Esophagus squamous epithelium (tissue), 5 donors: ENCODE results near the gene PRKCB. TPM values are rescaled to one million over a fixed set of nuclear protein-coding genes. Genes with fewer than 3 reads are reported as not detected.

Source experiments
- DNase-seq: peaks from one replicate; lab custom pipeline; 2025; lab: John Stamatoyannopoulos, UW
- H3K27ac ChIP-seq, 4 donors: fragments of 200-600 bp; sonication (generic); one replicate each; pipeline ENCODE4 v1.5.1; 2016 to 2019; ENCODE audit warnings: mild to moderate bottlenecking in 1 of 4
- H3K27me3 ChIP-seq, 4 donors: fragments of 200-600 bp; sonication (generic); 1 replicate in 3 of 4; 2 replicates in 1 of 4; pipeline versions ENCODE4 v1.5.1 to v1.6.0; 2017 to 2021; ENCODE audit warnings: antibody characterized with exemption in 1 of 4
- H3K36me3 ChIP-seq, 3 donors: fragments of 200-600 bp; sonication (generic); one replicate each; pipeline ENCODE4 v1.5.1; 2016 to 2019
- H3K4me1 ChIP-seq, 3 donors: fragments of 200-600 bp; sonication (generic); one replicate each; pipeline ENCODE4 v1.5.1; 2017 to 2019
- H3K4me3 ChIP-seq, 4 donors: fragments of 200-600 bp; sonication (generic); 1 replicate in 3 of 4; 2 replicates in 1 of 4; pipeline ENCODE4 v1.5.1; 2016 to 2019; ENCODE audit warnings: mild to moderate bottlenecking in 2 of 4, moderate library complexity in 1 of 4
- H3K9me3 ChIP-seq, 3 donors: fragments of 200-600 bp; sonication (generic); one replicate each; pipeline ENCODE4 v1.5.1; 2016 to 2019
- POLR2A ChIP-seq, 4 donors: fragments of 450-650 bp; IDR thresholded peaks; one replicate each; pipeline ENCODE4 v1.6.1; 2017; ENCODE audit warnings: antibody characterized with exemption in 4 of 4, mild to moderate bottlenecking in 4 of 4, moderate library complexity in 3 of 4
- WGBS, 2 donors: methylation state at CpG; one replicate each; pipeline ENCODE4 v1.1.5; 2018; 5-methylcytosine and 5-hydroxymethylcytosine counted together
- intact Hi-C: fragments of 100-400 bp; cut with DNase I; formaldehyde crosslinking; loops from one replicate; pipeline ENCODE4 v1.15.0; 2022
- total RNA-seq, 4 donors: library from RNA; depleted of rRNA; stranded (reverse); fragments of >200 nt; gene quantifications; one replicate each; pipeline ENCODE4 v1.1.0, GENCODE V29; 2016
- TF ChIP-seq, protein P1 (sequence below), 6 experiments: fragments of 450-650 bp in 4 of 6; fragments of 200-600 bp in 2 of 6; sonication (generic) in 2 of 6; IDR thresholded peaks; one replicate each; pipeline ENCODE4 v1.5.1; 2016 to 2019; ENCODE audit warnings: antibody characterized with exemption in 6 of 6, mild to moderate bottlenecking in 4 of 6, moderate library complexity in 4 of 6
- donor health status: DM: yes; HTN: yes; CAD: no.

Gene PRKCB
- total RNA-seq, 4 donors from 2014 or later = 0.38 to 4.0 (median 1.7) TPM

DNA sequence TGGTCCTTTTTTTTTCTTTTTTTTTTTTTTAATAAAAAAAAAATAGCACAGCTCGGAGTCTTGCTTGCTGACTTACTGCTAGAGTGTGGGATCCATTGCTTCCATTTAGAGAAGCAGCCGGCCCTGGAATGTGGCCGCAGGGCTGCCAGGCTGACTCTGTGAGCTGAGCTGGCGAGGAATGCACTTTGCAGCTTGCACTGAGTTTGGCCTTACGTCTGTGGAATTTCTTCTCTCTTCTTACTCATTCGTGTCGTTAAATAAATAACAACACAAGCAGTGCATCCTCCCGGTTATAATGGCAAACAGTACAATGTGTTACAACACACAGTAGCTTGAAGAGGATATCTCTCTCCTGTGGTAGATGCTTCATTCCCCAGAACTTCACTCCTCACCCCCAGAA lies 69.2 kb downstream of the PRKCB start:
- TF ChIP-seq, protein P1, sequence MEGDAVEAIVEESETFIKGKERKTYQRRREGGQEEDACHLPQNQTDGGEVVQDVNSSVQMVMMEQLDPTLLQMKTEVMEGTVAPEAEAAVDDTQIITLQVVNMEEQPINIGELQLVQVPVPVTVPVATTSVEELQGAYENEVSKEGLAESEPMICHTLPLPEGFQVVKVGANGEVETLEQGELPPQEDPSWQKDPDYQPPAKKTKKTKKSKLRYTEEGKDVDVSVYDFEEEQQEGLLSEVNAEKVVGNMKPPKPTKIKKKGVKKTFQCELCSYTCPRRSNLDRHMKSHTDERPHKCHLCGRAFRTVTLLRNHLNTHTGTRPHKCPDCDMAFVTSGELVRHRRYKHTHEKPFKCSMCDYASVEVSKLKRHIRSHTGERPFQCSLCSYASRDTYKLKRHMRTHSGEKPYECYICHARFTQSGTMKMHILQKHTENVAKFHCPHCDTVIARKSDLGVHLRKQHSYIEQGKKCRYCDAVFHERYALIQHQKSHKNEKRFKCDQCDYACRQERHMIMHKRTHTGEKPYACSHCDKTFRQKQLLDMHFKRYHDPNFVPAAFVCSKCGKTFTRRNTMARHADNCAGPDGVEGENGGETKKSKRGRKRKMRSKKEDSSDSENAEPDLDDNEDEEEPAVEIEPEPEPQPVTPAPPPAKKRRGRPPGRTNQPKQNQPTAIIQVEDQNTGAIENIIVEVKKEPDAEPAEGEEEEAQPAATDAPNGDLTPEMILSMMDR (IDR thresholded peaks at IDR 0.05) = no peak
- TF ChIP-seq POLR2A (IDR thresholded peaks at IDR 0.05) = no peak
- WGBS, 2 donors = 25 to 32% methylated on average over 6 to 7 of the region's 8 CpGs
- Histone ChIP-seq H3K36me3 (no peaks in the 10 kb centered on the region), H3K27me3 (no peaks in the 10 kb centered on the region), H3K9me3 (no peaks in the 10 kb centered on the region), H3K4me1 (no peaks in the 10 kb centered on the region), H3K27ac (peak overlapping the region in 3 of 4 donors; percentile 22 to 64 (median 52)), H3K4me3 (no peak overlapping the region)
- no peak for DNase-seq
- intact Hi-C loops = no loop called here

- DNase-seq = no peak
- no peaks in the 10 kb centered on the region for H3K36me3 ChIP-seq
- no peaks in the 10 kb centered on the region for H3K4me1 ChIP-seq
- intact Hi-C loops = no loop called here
- no peak overlapping the region for H3K27ac ChIP-seq
- no peaks in the 10 kb centered on the region for H3K27me3 ChIP-seq
- H3K4me3 ChIP-seq = no peak overlapping the region
- 39 to 66% methylated on average over 4 to 5 of the region's 5 CpGs for WGBS, 2 donors
- no peak for TF ChIP-seq POLR2A (IDR thresholded peaks at IDR 0.05)
- TF ChIP-seq, protein P1 (IDR thresholded peaks at IDR 0.05) = no peak
- H3K9me3 ChIP-seq = no peaks in the 10 kb centered on the region
Measured at GRCh38 chr16:23907457-23907902, 71.7 kb downstream of the PRKCB start.

DNA sequence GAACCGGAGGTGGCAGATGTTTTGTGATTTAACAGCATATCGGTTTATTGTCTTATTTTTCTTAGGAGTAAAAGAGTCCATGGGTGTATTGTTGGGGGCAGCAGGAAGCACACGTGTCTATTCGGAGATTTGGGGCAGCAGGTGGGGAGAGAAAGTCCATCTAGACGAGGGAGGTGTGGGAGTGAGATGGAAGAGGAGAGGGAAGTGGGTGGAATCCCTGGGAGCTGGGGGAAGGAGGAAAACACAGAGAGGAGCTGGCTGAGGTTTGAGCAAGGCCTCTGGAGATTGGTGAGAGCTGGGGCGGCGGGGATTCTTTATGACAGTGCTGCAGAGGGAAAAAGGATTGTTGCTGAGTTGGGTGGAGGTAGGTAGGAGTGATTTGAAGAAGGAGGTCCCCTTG lies 72.1 kb downstream of the PRKCB start:
- DNase-seq = no peak
- H3K36me3 ChIP-seq = no peaks in the 10 kb centered on the region
- H3K27me3 ChIP-seq = no peaks in the 10 kb centered on the region
- no peak for TF ChIP-seq POLR2A (IDR thresholded peaks at IDR 0.05)
- TF ChIP-seq, protein P1 (IDR thresholded peaks at IDR 0.05) = no peak
- H3K9me3 ChIP-seq = no peaks in the 10 kb centered on the region
- no peak overlapping the region for H3K4me3 ChIP-seq
- intact Hi-C loops = no loop called here
- no peak overlapping the region for H3K27ac ChIP-seq
- WGBS, 2 donors = 60 to 65% methylated on average over 7 of the region's 7 CpGs
- H3K4me1 ChIP-seq = no peaks in the 10 kb centered on the region

DNA sequence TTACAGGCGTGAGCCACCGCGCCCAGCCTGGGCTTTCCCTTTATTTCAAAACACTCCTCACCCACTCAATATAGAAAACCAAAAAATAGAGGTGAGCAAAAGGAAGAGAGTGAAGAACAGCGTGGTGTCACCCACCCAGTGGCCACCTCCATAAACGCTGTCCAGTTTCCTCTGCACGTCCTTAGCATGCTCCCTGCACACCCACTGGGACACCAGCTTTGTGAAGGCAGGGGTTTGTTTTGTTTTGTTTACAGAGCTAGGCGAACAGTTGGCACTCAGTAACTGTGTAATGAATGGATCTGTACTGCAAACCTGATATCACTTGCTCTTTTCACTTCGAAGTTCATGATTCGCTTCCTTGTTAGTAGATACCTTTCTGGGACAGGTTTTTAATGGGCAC lies 73.0 kb downstream of the PRKCB start:
- H3K4me1 ChIP-seq = no peaks in the 10 kb centered on the region
- no peak for DNase-seq
- 68 to 72% methylated on average over 6 to 9 of the region's 9 CpGs for WGBS, 2 donors
- TF ChIP-seq, protein P1 (IDR thresholded peaks at IDR 0.05) = no peak
- TF ChIP-seq POLR2A (IDR thresholded peaks at IDR 0.05) = no peak
- intact Hi-C loops = no loop called here
- H3K9me3 ChIP-seq = no peaks in the 10 kb centered on the region
- no peak overlapping the region for H3K27ac ChIP-seq
- H3K27me3 ChIP-seq = no peaks in the 10 kb centered on the region
- H3K4me3 ChIP-seq = no peak overlapping the region
- H3K36me3 ChIP-seq = no peaks in the 10 kb centered on the region

DNA sequence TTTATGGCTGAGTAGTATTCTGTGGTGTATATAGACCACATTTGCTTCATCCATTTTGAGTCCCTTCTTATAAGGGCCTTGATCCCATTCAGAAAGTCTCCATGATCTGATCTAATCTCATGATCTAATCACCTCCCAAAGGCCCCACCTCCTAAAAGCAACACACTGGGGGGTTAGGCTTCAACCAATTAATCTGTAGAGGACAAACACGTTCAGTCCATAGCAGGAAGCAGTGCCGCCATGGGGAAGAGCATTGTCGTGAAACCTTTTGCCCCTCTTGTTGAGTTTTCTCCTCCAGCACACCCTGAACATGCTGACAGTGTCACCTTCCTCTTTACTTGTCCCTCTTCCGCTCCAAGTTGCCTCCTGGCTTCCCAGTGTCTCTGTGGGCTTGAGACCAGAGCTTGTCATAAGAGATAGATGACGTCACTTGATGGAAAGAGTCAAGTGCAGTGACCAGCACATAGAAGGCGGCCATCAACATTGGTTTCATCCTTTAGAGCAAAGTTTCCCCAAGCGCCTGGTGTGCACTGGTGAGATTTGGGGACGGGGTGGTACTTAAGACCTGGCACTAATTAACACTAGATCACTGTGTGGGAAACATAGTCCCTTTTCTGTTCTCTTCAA lies 74.1 kb downstream of the PRKCB start:
- no peak for TF ChIP-seq POLR2A (IDR thresholded peaks at IDR 0.05)
- TF ChIP-seq, protein P1 (IDR thresholded peaks at IDR 0.05) = no peak
- no peak overlapping the region for H3K4me3 ChIP-seq
- DNase-seq = no peak
- H3K4me1 ChIP-seq = no peaks in the 10 kb centered on the region
- H3K27me3 ChIP-seq = no peaks in the 10 kb centered on the region
- intact Hi-C loops = no loop called here
- no peaks in the 10 kb centered on the region for H3K36me3 ChIP-seq
- no peaks in the 10 kb centered on the region for H3K9me3 ChIP-seq
- 75 to 76% methylated on average over 7 to 8 of the region's 8 CpGs for WGBS, 2 donors
- H3K27ac ChIP-seq = no peak overlapping the region
